ENCODE measurements around the gene ZNF485. TPM values are rescaled to one million over a fixed set of nuclear protein-coding genes. Genes with fewer than 3 reads are reported as not detected.
A peak's percentile ranks its signal among the peaks of the same experiment; 100 is the strongest.
"Not testable (repeated sequence)": the region's sequence is repeated elsewhere in the genome, so short reads cannot be mapped to it uniquely, and the experiment has no call there.

The ZNF485 gene
- total RNA-seq, 1 experiment from 2014 or later: 7.1 TPM

- not testable (repeated sequence) for DNase-seq (ENCODE audit: low read depth)
Measured at GRCh38 chr10:43601576-43601975, 4.7 kb upstream of the ZNF485 start.

GRCh38 chr10:43605850-43606322, 352 bp upstream of the ZNF485 start:
- DNase-seq (ENCODE audit: low read depth): peak; percentile 15

- DNase-seq (ENCODE audit: low read depth): no peak
Measured at GRCh38 chr10:43607199-43607573, 948 bp downstream of the ZNF485 start.

GRCh38 chr10:43610636-43611035, 4.4 kb downstream of the ZNF485 start:
- DNase-seq (ENCODE audit: low read depth): no peak

GRCh38 chr10:43616697-43617370, 10.6 kb downstream of the ZNF485 start:
- DNase-seq (ENCODE audit: low read depth): no peak

GRCh38 chr10:43619368-43619767, 13.1 kb downstream of the ZNF485 start:
- no peak for DNase-seq (ENCODE audit: low read depth)

GRCh38 chr10:43622038-43622437, 15.8 kb downstream of the ZNF485 start:
- no peak for DNase-seq (ENCODE audit: low read depth)

GRCh38 chr10:43623351-43623750, 17.1 kb downstream of the ZNF485 start:
- DNase-seq (ENCODE audit: low read depth): peak; percentile 52

GRCh38 chr10:43627942-43628341, 21.7 kb downstream of the ZNF485 start:
- no peak for DNase-seq (ENCODE audit: low read depth)

- DNase-seq (ENCODE audit: low read depth): no peak
Measured at GRCh38 chr10:43628956-43629355, 22.7 kb downstream of the ZNF485 start.

- DNase-seq (ENCODE audit: low read depth): not testable (repeated sequence)
Measured at GRCh38 chr10:43635816-43636215, 29.6 kb downstream of the ZNF485 start.

- no peak for DNase-seq (ENCODE audit: low read depth)
Measured at GRCh38 chr10:43640603-43641002, 34.4 kb downstream of the ZNF485 start.

- no peak for DNase-seq (ENCODE audit: low read depth)
Measured at GRCh38 chr10:43644252-43644651, 38.0 kb downstream of the ZNF485 start.

- no peak for DNase-seq (ENCODE audit: low read depth)
Measured at GRCh38 chr10:43645866-43646265, 39.6 kb downstream of the ZNF485 start.

GRCh38 chr10:43647576-43647975, 41.3 kb downstream of the ZNF485 start:
- no peak for DNase-seq (ENCODE audit: low read depth)

- no peak for DNase-seq (ENCODE audit: low read depth)
Measured at GRCh38 chr10:43648095-43648397, 41.8 kb downstream of the ZNF485 start.

GRCh38 chr10:43648398-43649184, 42.4 kb downstream of the ZNF485 start, which contains the start of gene ZNF32:
TSS of gene ZNF32 (minus strand) at chr10:43648881. CDS start at chr10:43646133, 2,748 bp downstream.
- peak; percentile 70 for DNase-seq (ENCODE audit: low read depth)

GRCh38 chr10:43649185-43649523, 42.9 kb downstream of the ZNF485 start:
- no peak for DNase-seq (ENCODE audit: low read depth)

- peak; percentile 4 for DNase-seq (ENCODE audit: low read depth)
Measured at GRCh38 chr10:43653746-43654145, 47.5 kb downstream of the ZNF485 start.

GRCh38 chr10:43655311-43655710, 49.1 kb downstream of the ZNF485 start:
- DNase-seq (ENCODE audit: low read depth): no peak

- no peak for DNase-seq (ENCODE audit: low read depth)
Measured at GRCh38 chr10:43658227-43658626, 52.0 kb downstream of the ZNF485 start.

- DNase-seq (ENCODE audit: low read depth): no peak
Measured at GRCh38 chr10:43665054-43665453, 58.8 kb downstream of the ZNF485 start.

- no peak for DNase-seq (ENCODE audit: low read depth)
Measured at GRCh38 chr10:43666552-43666951, 60.3 kb downstream of the ZNF485 start.

Data from HT1080 (cell line).